Cardiac muscle cell (in vitro differentiated cells and primary cell): ENCODE measurements around the gene KRT16. TPM values are rescaled to one million over a fixed set of nuclear protein-coding genes. Genes with fewer than 3 reads are reported as not detected.

Experiments
- DNase-seq, 2 donors: peaks; one replicate each; pipeline versions ENCODE4 v3.0.0 to v3.0.0-alpha.2; 2010 to 2017; ENCODE audit warnings: low read depth in 1 of 2, low spot score in 1 of 2
- H3K27ac ChIP-seq: fragments of 200-600 bp; sonication (generic); 2 replicates; pipeline ENCODE4 v1.5.1; 2016
- H3K27me3 ChIP-seq: fragments of 200-600 bp; sonication (generic); 2 replicates; pipeline ENCODE4 v1.6.0; 2016; ENCODE audit warnings: control low read depth
- H3K36me3 ChIP-seq: fragments of 200-600 bp; sonication (generic); 2 replicates; pipeline ENCODE4 v1.5.1; 2016; ENCODE audit warnings: control low read depth
- H3K4me1 ChIP-seq: fragments of 200-600 bp; sonication (generic); 2 replicates; pipeline ENCODE4 v1.8.1; 2017; ENCODE audit warnings: low read depth, mild to moderate bottlenecking, mixed run types
- H3K4me3 ChIP-seq: fragments of 200-600 bp; sonication (generic); 2 replicates; pipeline ENCODE4 v1.5.1; 2016; ENCODE audit warnings: mild to moderate bottlenecking
- H3K9me3 ChIP-seq: fragments of 200-600 bp; sonication (generic); 2 replicates; pipeline ENCODE4 v1.5.1; 2017; ENCODE audit warnings: low read depth, mild to moderate bottlenecking, control low read depth
- CTCF ChIP-seq: IDR thresholded peaks from 2 replicates; pipeline ENCODE4 v1.5.1; 2012; ENCODE audit warnings: low read depth, mild to moderate bottlenecking, low read length
- polyA plus RNA-seq: library from polyadenylated mRNA; unstranded; fragments of >200 nt; fragmentation: Nextera tagmentation; extraction: Ambion mirVana; gene quantifications from 2 replicates; pipeline ENCODE4 v1.2.1, GENCODE V29; 2016
- total RNA-seq: library from RNA; depleted of rRNA; stranded (reverse); fragments of >200 nt; gene quantifications from 2 replicates; pipeline ENCODE4 v1.2.3, GENCODE V29; 2016

KRT16 gene
- total and polyA plus RNA-seq, 2 experiments from 2014 or later = 0.16 TPM; not detected in 1

GRCh38 chr17:41653421-41653820 lies 40.9 kb upstream of the KRT16 start:
- Histone ChIP-seq H3K4me1 (no peaks in the 10 kb centered on the region), H3K4me3 (no peak overlapping the region), H3K9me3 (no peaks in the 10 kb centered on the region), H3K36me3 (no peaks in the 10 kb centered on the region), H3K27ac (no peak overlapping the region), H3K27me3 (no peaks in the 10 kb centered on the region)
- TF ChIP-seq CTCF = no peak
- no peak for DNase-seq

- no peak overlapping the region for H3K27ac ChIP-seq
- H3K4me3 ChIP-seq = no peak overlapping the region
Observed at GRCh38 chr17:41652461-41652970, 39.9 kb upstream of the KRT16 start.

GRCh38 chr17:41651625-41652460 lies 39.3 kb upstream of the KRT16 start:
- H3K4me3 ChIP-seq = no peak overlapping the region
- H3K9me3 ChIP-seq = no peaks in the 10 kb centered on the region
- DNase-seq = no peak
- no peaks in the 10 kb centered on the region for H3K27me3 ChIP-seq
- H3K27ac ChIP-seq = no peak overlapping the region
- no peaks in the 10 kb centered on the region for H3K36me3 ChIP-seq
- no peak for TF ChIP-seq CTCF
- no peaks in the 10 kb centered on the region for H3K4me1 ChIP-seq

More at GRCh38 chr17:41652461-41652970, 39.9 kb upstream of the KRT16 start:
- Histone ChIP-seq H3K36me3 (no peaks in the 10 kb centered on the region), H3K4me1 (no peaks in the 10 kb centered on the region), H3K9me3 (no peaks in the 10 kb centered on the region), H3K27me3 (no peaks in the 10 kb centered on the region)
- DNase-seq = no peak
- TF ChIP-seq CTCF = no peak

GRCh38 chr17:41650794-41651624 lies 38.4 kb upstream of the KRT16 start:
- no peaks in the 10 kb centered on the region for H3K4me1 ChIP-seq

More at GRCh38 chr17:41650794-41651624, 38.4 kb upstream of the KRT16 start:
- no peak for TF ChIP-seq CTCF
- no peak for DNase-seq
- no peaks in the 10 kb centered on the region for H3K36me3 ChIP-seq
- H3K9me3 ChIP-seq = no peaks in the 10 kb centered on the region
- no peak overlapping the region for H3K4me3 ChIP-seq
- no peaks in the 10 kb centered on the region for H3K27me3 ChIP-seq
- H3K27ac ChIP-seq = no peak overlapping the region
